Measurements from ENCODE around the gene PHYHD1.

- TF ChIP-seq CTCF (IDR thresholded peaks at IDR 0.05; ENCODE audit: insufficient read depth, low read length) (no peak), GABPA (IDR thresholded peaks at IDR 0.05; ENCODE audit: low read depth) (no peak), POLR2AphosphoS5 (IDR thresholded peaks at IDR 0.05; ENCODE audit: low read depth) (no peak), REST (IDR thresholded peaks at IDR 0.05; ENCODE audit: insufficient replicate concordance, low read depth) (no peak), SPI1 (IDR thresholded peaks at IDR 0.05; ENCODE audit: borderline replicate concordance, low read depth) (no peak)
Measured at GRCh38 chr9:128940946-128941755, 20.4 kb downstream of the PHYHD1 start.
